Mesenteric fat pad (tissue), 1 donor: ENCODE results near the gene C4orf17. TPM values are rescaled to one million over a fixed set of nuclear protein-coding genes. Genes with fewer than 3 reads are reported as not detected.
"Not testable (repeated sequence)": the region's sequence is repeated elsewhere in the genome, so short reads cannot be mapped to it uniquely, and the experiment has no call there.

Source experiments
- DNase-seq: peaks from one replicate; pipeline ENCODE4 v3.0.0-alpha.2; 2020; ENCODE audit warnings: low spot score
- long read RNA-seq: library from polyadenylated mRNA; unstranded; transcript quantifications from one replicate; pipeline ENCODE4 v2.0.0, GENCODE V29; 2020
- total RNA-seq: library from RNA; stranded (reverse); fragmentation: NEBNext Ultra II Directional; extraction: Animal tissue kit (Norgen Biotek cat#: 25700); gene quantifications from one replicate; pipeline ENCODE4 v1.2.1, GENCODE V29; 2021
- donor health status: DM: yes; HTN: yes; CAD: no.

C4orf17 gene
- not detected for total RNA-seq
- long read RNA-seq, result 0 reads

- DNase-seq, result no peak
Measured at GRCh38 chr4:99510721-99511120, at the start of gene C4orf17. TSS of gene C4orf17 (plus strand) at chr4:99511021. CDS start at chr4:99513082, 2,061 bp downstream.

GRCh38 chr4:99461623-99462401 lies 49.0 kb upstream of the C4orf17 start:
- no peak for DNase-seq

GRCh38 chr4:99462875-99463464 lies 47.9 kb upstream of the C4orf17 start:
- DNase-seq, result no peak

GRCh38 chr4:99463566-99463965 lies 47.3 kb upstream of the C4orf17 start:
- DNase-seq, result no peak

- no peak for DNase-seq
Measured at GRCh38 chr4:99467887-99468286, 42.9 kb upstream of the C4orf17 start.

GRCh38 chr4:99468889-99469288 lies 41.9 kb upstream of the C4orf17 start:
- DNase-seq, result no peak

GRCh38 chr4:99471349-99471748 lies 39.5 kb upstream of the C4orf17 start:
- no peak for DNase-seq

- no peak for DNase-seq
Measured at GRCh38 chr4:99471896-99472295, 38.9 kb upstream of the C4orf17 start.

GRCh38 chr4:99473131-99473530 lies 37.7 kb upstream of the C4orf17 start:
- no peak for DNase-seq

GRCh38 chr4:99483636-99484035 lies 27.2 kb upstream of the C4orf17 start:
- no peak for DNase-seq

GRCh38 chr4:99485212-99485611 lies 25.6 kb upstream of the C4orf17 start:
- DNase-seq, result no peak

GRCh38 chr4:99486648-99487047 lies 24.2 kb upstream of the C4orf17 start:
- not testable (repeated sequence) for DNase-seq

GRCh38 chr4:99490286-99490685 lies 20.5 kb upstream of the C4orf17 start:
- DNase-seq, result no peak

- no peak for DNase-seq
Measured at GRCh38 chr4:99504804-99505502, 5.9 kb upstream of the C4orf17 start.

GRCh38 chr4:99506781-99507180 lies 4.0 kb upstream of the C4orf17 start:
- no peak for DNase-seq

- no peak for DNase-seq
Measured at GRCh38 chr4:99507349-99507748, 3.5 kb upstream of the C4orf17 start.

GRCh38 chr4:99507762-99508161 lies 3.1 kb upstream of the C4orf17 start:
- DNase-seq, result no peak

- no peak for DNase-seq
Measured at GRCh38 chr4:99518601-99519295, 7.9 kb downstream of the C4orf17 start.

GRCh38 chr4:99529228-99529627 lies 18.4 kb downstream of the C4orf17 start:
- DNase-seq, result no peak

- DNase-seq, result no peak
Measured at GRCh38 chr4:99529956-99530355, 19.1 kb downstream of the C4orf17 start.

GRCh38 chr4:99534699-99535098 lies 23.9 kb downstream of the C4orf17 start:
- not testable (repeated sequence) for DNase-seq

- no peak for DNase-seq
Measured at GRCh38 chr4:99536271-99536670, 25.4 kb downstream of the C4orf17 start.
